IPS-20b (cell line): Measurements from ENCODE around the gene TMEM186.
"Not testable (repeated sequence)": the region's sequence is repeated elsewhere in the genome, so short reads cannot be mapped to it uniquely, and the experiment has no call there.

ENCODE experiments used
- H3K27ac ChIP-seq: one replicate; pipeline ENCODE4 v1.5.1; 2013; ENCODE audit warnings: low read length
- H3K27me3 ChIP-seq: 2 replicates; pipeline ENCODE4 v1.6.1; 2013; ENCODE audit warnings: mild to moderate bottlenecking, low read length, inconsistent platforms; ENCODE audit not compliant: insufficient read depth
- H3K36me3 ChIP-seq: 2 replicates; pipeline ENCODE4 v1.6.1; 2013; ENCODE audit warnings: low read depth, mild to moderate bottlenecking, inconsistent platforms, low read length, moderate library complexity; ENCODE audit not compliant: insufficient read depth
- H3K4me1 ChIP-seq: 2 replicates; pipeline ENCODE4 v1.6.1; 2013; ENCODE audit warnings: mild to moderate bottlenecking, control low read depth, inconsistent platforms, low read length, moderate library complexity; ENCODE audit not compliant: insufficient read depth
- H3K4me3 ChIP-seq: 2 replicates; pipeline ENCODE4 v1.5.1; 2013; ENCODE audit warnings: mild to moderate bottlenecking, low read length, inconsistent platforms
- H3K9ac ChIP-seq: 2 replicates; pipeline ENCODE4 v1.6.1; 2013; ENCODE audit warnings: low read depth, mild to moderate bottlenecking, inconsistent platforms, low read length, moderate library complexity
- H3K9me3 ChIP-seq: 2 replicates; pipeline ENCODE4 v1.6.1; 2013; ENCODE audit warnings: mild to moderate bottlenecking, low read depth, low read length, inconsistent platforms; ENCODE audit not compliant: insufficient read depth

The TMEM186 gene

DNA sequence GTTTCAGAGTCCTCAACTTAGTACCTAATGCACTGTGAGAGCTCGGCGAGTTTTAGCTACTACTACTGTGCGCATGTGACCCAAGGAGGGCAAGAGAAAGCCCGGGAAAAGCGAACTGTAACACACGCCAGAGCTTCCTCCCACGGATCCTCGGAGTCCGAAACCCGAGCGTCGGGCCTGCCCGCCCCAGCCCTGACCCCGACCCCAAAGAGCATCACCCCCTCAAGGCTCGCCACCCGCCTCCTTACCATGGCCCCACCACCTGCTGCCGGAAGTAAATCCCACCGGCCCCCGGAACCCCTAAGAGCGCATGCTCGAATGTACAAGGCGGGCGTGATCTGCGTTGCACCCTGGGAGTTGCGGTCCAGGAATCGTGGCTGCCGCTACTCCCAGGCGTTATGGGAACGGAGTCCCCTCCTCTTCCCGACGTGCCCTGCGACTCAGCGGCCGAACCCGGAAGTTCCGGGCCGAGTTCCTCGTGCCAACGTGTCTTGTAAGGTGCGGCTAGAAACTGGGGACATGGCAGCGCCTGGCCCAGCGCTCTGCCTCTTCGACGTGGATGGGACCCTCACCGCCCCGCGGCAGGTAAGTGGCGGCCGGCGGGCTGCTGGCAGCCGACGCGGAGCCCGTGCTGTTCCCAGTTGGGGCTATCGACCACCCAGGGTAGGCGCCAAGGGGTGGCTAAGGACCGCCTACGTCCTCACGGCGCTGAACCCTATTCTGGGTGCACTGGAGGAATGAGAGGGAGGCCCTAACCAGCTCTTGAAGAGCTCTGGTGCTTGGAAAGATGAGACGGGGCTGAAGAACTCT lies at the start of gene TMEM186, which contains the start of gene PMM2:
Gene TMEM186, minus strand, starts transcription at position 276 of the 810 bp plus-strand sequence. Its CDS starts 25 bp downstream, at position 251.
Gene PMM2, plus strand, starts transcription at position 476 of the 810 bp plus-strand sequence. Its CDS starts 44 bp downstream, at position 520.
- Histone ChIP-seq H3K36me3 (peaks cover 30% of the 10 kb centered on the region), H3K9me3 (no peaks in the 10 kb centered on the region), H3K9ac (peak within 1 kb of the TSS; percentile 95), H3K27me3 (no peaks in the 10 kb centered on the region), H3K4me1 (peaks cover 8% of the 10 kb centered on the region; the same call in 1 of the 2 replicates), H3K4me3 (peak within 1 kb of the TSS; percentile 87), H3K27ac (peak within 1 kb of the TSS; percentile 73)

GRCh38 chr16:8847145-8847544 lies 49.7 kb upstream of the TMEM186 start:
- peaks cover 9% of the 10 kb centered on the region for H3K4me1 ChIP-seq
- H3K27ac ChIP-seq, result no peak overlapping the region
- H3K9ac ChIP-seq, result no peak overlapping the region
- no peaks in the 10 kb centered on the region for H3K9me3 ChIP-seq
- H3K4me3 ChIP-seq, result no peak overlapping the region
- no peaks in the 10 kb centered on the region for H3K27me3 ChIP-seq
- peaks cover 62% of the 10 kb centered on the region for H3K36me3 ChIP-seq

DNA sequence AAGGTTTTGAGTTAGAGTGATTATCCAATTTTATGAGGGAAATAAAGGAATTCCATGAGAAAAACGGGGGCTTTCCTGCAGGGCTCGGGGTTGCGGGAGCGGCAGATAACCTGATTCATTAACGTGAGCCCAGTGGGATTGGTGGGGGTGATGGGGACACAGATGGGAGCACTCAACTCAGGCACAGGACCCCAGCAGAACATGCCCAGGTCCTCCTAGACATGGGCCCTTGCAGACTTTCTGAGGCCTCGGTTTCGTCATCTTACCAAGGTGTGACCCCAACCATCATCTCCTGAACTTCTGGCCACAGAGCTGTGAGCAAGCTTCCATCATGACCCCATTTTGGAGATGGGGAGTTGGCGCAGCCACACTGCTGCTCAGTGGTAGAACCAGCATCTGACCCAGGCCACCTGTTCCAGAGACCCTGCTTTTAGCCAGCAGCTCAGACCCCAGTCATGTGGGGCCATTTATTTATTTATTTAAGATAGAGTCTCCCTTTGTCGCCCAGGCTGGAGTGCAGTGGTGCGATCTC lies 49.0 kb upstream of the TMEM186 start:
- H3K36me3 ChIP-seq, result peaks cover 55% of the 10 kb centered on the region
- no peak overlapping the region for H3K4me3 ChIP-seq
- H3K9ac ChIP-seq, result no peak overlapping the region
- peaks cover 9% of the 10 kb centered on the region for H3K4me1 ChIP-seq
- H3K27me3 ChIP-seq, result no peaks in the 10 kb centered on the region
- no peak overlapping the region for H3K27ac ChIP-seq
- H3K9me3 ChIP-seq, result no peaks in the 10 kb centered on the region

GRCh38 chr16:8845699-8846298 lies 48.4 kb upstream of the TMEM186 start:
- Histone ChIP-seq H3K27me3 (no peaks in the 10 kb centered on the region), H3K4me1 (peaks cover 9% of the 10 kb centered on the region), H3K36me3 (peaks cover 50% of the 10 kb centered on the region), H3K9ac (no peak overlapping the region), H3K27ac (no peak overlapping the region), H3K4me3 (no peak overlapping the region), H3K9me3 (no peaks in the 10 kb centered on the region)

DNA sequence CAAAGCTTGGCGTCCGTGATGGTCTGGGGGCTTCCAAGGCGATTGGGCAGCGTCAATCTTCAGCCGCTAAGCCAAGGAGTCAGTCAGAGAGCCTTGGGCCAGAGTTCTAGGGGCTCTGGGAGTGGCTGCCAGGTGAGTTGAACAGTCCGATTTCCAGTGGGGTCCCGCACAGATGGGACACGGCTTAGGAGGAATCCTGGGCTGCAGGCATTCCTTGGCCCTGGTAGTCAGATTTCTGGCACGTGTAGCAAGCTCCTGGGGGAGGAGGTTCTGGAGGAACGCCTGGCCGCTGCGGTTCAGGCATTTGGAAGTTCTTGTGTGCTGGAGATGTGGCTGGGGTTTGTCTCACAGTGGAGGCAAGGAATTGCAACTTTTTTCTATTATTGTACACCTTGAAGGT lies 45.9 kb upstream of the TMEM186 start:
- not testable (repeated sequence) for H3K4me1 ChIP-seq, H3K27ac ChIP-seq, H3K4me3 ChIP-seq, H3K9me3 ChIP-seq, H3K27me3 ChIP-seq, H3K9ac ChIP-seq
- peaks cover 25% of the 10 kb centered on the region; the same call in 1 of the 2 replicates for H3K36me3 ChIP-seq

DNA sequence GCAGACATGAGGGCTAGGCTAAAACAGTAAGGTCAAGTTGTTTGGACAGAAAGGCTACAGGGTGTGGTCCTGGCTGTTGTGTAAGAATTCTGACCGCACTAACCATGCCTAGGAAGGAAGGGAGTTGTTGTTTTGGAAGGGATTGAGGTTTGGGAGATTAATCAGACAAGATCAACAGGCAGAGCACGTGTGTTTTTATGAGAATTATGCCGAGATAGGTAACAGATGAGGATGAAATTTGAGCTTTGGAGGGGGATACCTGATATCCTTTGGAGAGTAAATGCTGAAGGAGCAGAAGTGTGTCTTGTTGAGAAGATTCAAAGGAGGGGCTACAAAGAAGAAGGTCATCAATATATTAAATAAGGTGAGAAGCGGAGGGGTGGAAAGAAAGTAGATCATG lies 44.6 kb upstream of the TMEM186 start:
- not testable (repeated sequence) for H3K9ac ChIP-seq, H3K27ac ChIP-seq, H3K9me3 ChIP-seq, H3K27me3 ChIP-seq, H3K4me1 ChIP-seq, H3K4me3 ChIP-seq
- peaks cover 17% of the 10 kb centered on the region; the same call in 1 of the 2 replicates for H3K36me3 ChIP-seq

- not testable (repeated sequence) for H3K9ac ChIP-seq, H3K36me3 ChIP-seq, H3K9me3 ChIP-seq, H3K4me3 ChIP-seq, H3K4me1 ChIP-seq, H3K27ac ChIP-seq, H3K27me3 ChIP-seq
These were observed 40.2 kb upstream of the TMEM186 start for GRCh38 chr16:8837594-8837993.

GRCh38 chr16:8836797-8837196 lies 39.4 kb upstream of the TMEM186 start:
- not testable (repeated sequence) for H3K4me1 ChIP-seq, H3K9ac ChIP-seq, H3K4me3 ChIP-seq, H3K36me3 ChIP-seq, H3K27ac ChIP-seq, H3K27me3 ChIP-seq, H3K9me3 ChIP-seq

- Histone ChIP-seq H3K9me3 (no peaks in the 10 kb centered on the region), H3K27ac (peak overlapping the region; percentile 99), H3K36me3 (peaks cover 24% of the 10 kb centered on the region), H3K4me1 (peaks cover 34% of the 10 kb centered on the region), H3K9ac (peak overlapping the region; percentile 93), H3K27me3 (no peaks in the 10 kb centered on the region), H3K4me3 (peak overlapping the region; percentile 53; the same call in 1 of the 2 replicates)
These were observed 35.3 kb upstream of the TMEM186 start for GRCh38 chr16:8832717-8833105.

DNA sequence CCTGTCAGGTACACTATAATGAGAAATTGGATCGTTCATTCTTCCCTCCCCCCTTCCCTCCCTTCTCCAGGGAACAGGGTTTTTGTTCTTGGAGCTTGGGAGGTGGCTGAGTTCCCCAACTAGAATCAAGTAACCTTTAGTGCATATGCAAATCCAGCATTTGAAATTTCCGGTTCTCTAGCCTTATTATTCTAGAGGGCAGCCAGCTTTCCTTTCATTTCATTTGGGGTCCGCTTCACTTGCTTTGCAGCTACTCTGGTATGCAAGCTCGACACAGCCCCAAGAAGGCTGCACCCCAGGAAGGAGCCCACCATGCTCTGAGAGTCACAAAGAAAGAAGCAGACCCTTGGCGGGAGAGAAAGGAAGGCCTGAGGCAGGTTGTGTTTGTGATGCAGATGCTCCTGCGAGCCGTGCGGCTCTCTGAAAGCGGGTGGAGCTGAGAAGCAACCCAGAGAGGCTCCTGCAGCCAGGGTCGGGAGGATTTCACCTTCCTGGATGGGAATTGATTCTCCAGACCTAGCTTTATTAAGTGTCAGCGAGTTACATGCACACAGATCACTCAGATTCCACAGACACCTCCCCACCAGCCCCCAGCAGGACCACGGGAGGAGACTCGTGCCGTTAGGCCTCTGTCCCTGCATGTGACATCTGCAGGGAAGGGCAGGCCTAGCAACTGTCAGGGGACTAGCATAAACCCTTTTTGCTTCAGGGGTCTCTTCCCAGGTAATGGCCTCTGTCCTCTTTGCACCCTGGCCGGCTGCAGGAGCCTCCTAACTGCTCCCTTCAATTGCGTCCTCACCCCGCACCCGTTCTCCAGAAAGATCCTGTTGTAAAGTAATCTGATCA lies 34.7 kb upstream of the TMEM186 start:
- Histone ChIP-seq H3K27me3 (no peaks in the 10 kb centered on the region), H3K36me3 (peaks cover 24% of the 10 kb centered on the region), H3K9me3 (no peaks in the 10 kb centered on the region), H3K4me1 (peaks cover 34% of the 10 kb centered on the region), H3K4me3 (peak overlapping the region; percentile 53), H3K9ac (peak overlapping the region; percentile 93), H3K27ac (peak overlapping the region; percentile 99)

DNA sequence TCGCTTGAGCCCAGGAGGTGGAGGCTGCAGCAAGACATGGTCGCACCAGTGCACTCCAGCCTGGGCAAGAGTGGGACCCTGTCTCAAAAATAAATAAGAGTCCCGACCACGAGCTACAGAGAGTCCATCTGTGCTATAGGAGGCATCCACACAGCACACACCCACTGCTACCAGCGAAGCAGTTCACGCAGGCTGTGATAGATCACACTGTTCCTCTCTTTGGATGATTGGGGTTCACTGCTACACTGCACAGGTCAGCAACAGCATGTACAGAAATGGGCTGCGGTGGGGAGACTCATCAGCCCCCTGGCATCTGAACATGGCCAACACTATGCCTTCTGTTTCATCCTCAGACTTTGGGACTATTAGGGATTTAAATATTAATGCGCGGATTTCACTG lies 34.0 kb upstream of the TMEM186 start:
- H3K4me3 ChIP-seq, result peak overlapping the region; percentile 46; the same call in 1 of the 2 replicates
- no peaks in the 10 kb centered on the region for H3K27me3 ChIP-seq
- H3K36me3 ChIP-seq, result peaks cover 30% of the 10 kb centered on the region
- peak overlapping the region; percentile 93 for H3K9ac ChIP-seq
- H3K27ac ChIP-seq, result peak overlapping the region; percentile 99
- H3K4me1 ChIP-seq, result peaks cover 34% of the 10 kb centered on the region
- H3K9me3 ChIP-seq, result no peaks in the 10 kb centered on the region
